Hepatocyte (in vitro differentiated cells): ENCODE data around the gene ZNF469. TPM values are rescaled to one million over a fixed set of nuclear protein-coding genes. Genes with fewer than 3 reads are reported as not detected.

Experiments used
- DNase-seq: peaks from one replicate; pipeline ENCODE4 v3.0.0-alpha.2; 2016; ENCODE audit warnings: low spot score
- H2AFZ ChIP-seq: fragments of 200-600 bp; sonication (generic); 2 replicates; pipeline ENCODE4 v1.6.0; 2016; ENCODE audit warnings: antibody characterized with exemption, mild to moderate bottlenecking
- H3K27ac ChIP-seq: fragments of 200-600 bp; sonication (generic); 2 replicates; pipeline ENCODE4 v1.5.1; 2016; ENCODE audit warnings: mild to moderate bottlenecking
- H3K27me3 ChIP-seq: fragments of 200-600 bp; sonication (generic); 2 replicates; pipeline ENCODE4 v1.6.1; 2016
- H3K36me3 ChIP-seq: fragments of 200-600 bp; sonication (generic); replicated peaks from 2 replicates; pipeline ENCODE4 v1.5.1; 2016; ENCODE audit warnings: low read depth; ENCODE audit not compliant: insufficient read depth
- H3K4me1 ChIP-seq: fragments of 200-600 bp; sonication (generic); 2 replicates; pipeline ENCODE4 v1.5.1; 2016; ENCODE audit warnings: mild to moderate bottlenecking, moderate library complexity; ENCODE audit not compliant: insufficient read depth
- H3K4me2 ChIP-seq: fragments of 200-600 bp; sonication (generic); 2 replicates; pipeline ENCODE4 v1.6.0; 2016
- H3K4me3 ChIP-seq: fragments of 200-600 bp; sonication (generic); 2 replicates; pipeline ENCODE4 v1.5.1; 2016; ENCODE audit warnings: mild to moderate bottlenecking
- H3K79me2 ChIP-seq: fragments of 200-600 bp; sonication (generic); 2 replicates; pipeline ENCODE4 v1.6.0; 2017; ENCODE audit warnings: mild to moderate bottlenecking
- H3K9me2 ChIP-seq: fragments of 200-600 bp; sonication (generic); replicated peaks from 2 replicates; pipeline ENCODE4 v1.6.0; 2017; ENCODE audit warnings: mild to moderate bottlenecking; ENCODE audit not compliant: insufficient read depth
- H3K9me3 ChIP-seq: fragments of 200-600 bp; sonication (generic); 2 replicates; pipeline ENCODE4 v1.5.1; 2016; ENCODE audit warnings: low read depth, mild to moderate bottlenecking
- H4K20me1 ChIP-seq: fragments of 200-600 bp; sonication (generic); 2 replicates; pipeline ENCODE4 v1.6.0; 2016; ENCODE audit warnings: mild to moderate bottlenecking; ENCODE audit not compliant: insufficient read depth, poor library complexity, severe bottlenecking
- EZH2 ChIP-seq: fragments of 200-600 bp; sonication (generic); IDR thresholded peaks from 2 replicates; pipeline ENCODE4 v1.6.1; 2016; ENCODE audit warnings: antibody characterized with exemption, mild to moderate bottlenecking, borderline replicate concordance
- EZH2phosphoT487 ChIP-seq: fragments of 200-600 bp; sonication (generic); IDR thresholded peaks from one replicate; pipeline ENCODE4 v1.6.1; 2018; ENCODE audit warnings: antibody characterized with exemption, mild to moderate bottlenecking, low read depth, moderate library complexity; ENCODE audit not compliant: unreplicated experiment, severe bottlenecking
- WGBS: methylation state at CpG from one replicate; pipeline ENCODE4 v1.1.6; 2016; ENCODE audit warnings: low lambda C conversion rate; ENCODE audit errors: missing lambda C conversion rate; 5-methylcytosine and 5-hydroxymethylcytosine counted together
- polyA plus RNA-seq: library from polyadenylated mRNA; unstranded; fragments of >200 nt; fragmentation: Nextera tagmentation; extraction: Ambion mirVana; gene quantifications from 2 replicates; pipeline ENCODE4 v1.2.1, GENCODE V29; 2016
- total RNA-seq: library from RNA; depleted of rRNA; stranded (reverse); fragments of >200 nt; gene quantifications from 2 replicates; pipeline ENCODE4 v1.2.3, GENCODE V29; 2014
- TF ChIP-seq, protein P1 (sequence below): fragments of 200-600 bp; sonication (generic); IDR thresholded peaks from 2 replicates; pipeline ENCODE4 v1.5.1; 2016; ENCODE audit warnings: antibody characterized with exemption, mild to moderate bottlenecking; ENCODE audit not compliant: poor library complexity

The ZNF469 gene
- total and polyA plus RNA-seq, 2 experiments from 2014 or later: 1.0 to 1.3 TPM

DNA sequence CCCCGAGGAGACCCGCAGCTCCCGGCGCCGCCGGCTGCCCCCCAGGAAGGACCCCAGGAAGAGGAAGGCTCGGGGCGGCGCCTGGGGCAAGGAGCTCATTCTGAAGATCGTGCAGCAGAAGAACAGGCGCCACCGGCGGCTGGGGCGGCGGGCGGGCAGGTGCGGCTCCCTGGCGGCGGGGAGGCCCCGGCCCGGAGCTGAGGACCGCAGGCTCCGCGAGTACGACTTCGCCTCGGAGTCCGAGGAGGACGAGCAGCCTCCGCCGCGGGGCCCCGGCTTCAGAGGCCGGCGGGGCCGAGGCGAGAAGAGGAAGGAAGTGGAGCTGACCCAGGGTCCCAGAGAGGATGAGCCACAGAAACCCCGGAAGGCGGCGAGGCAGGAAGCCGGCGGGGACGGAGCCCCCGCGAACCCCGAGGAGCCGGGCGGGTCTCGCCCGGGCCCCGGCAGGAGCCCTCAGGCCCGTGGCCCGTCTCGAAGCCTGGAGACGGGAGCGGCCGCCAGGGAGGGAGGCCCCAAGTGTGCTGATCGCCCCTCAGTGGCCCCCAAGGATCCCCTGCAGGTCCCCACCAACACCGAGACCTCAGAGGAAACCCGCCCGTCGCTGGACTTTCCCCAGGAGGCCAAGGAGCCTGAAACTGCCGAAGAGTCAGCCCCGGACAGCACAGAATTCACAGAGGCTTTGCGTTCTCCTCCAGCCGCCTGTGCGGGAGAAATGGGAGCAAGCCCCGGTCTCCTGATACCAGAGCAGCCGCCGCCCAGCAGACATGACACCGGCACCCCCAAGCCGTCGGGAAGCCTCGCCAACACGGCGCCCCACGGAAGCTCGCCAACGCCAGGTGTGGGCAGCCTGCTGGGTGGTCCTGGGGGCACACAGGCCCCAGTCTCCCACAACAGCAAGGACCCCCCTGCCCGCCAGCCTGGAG is 48.0 kb downstream of the ZNF469 start:
- Histone ChIP-seq H2AFZ (no peak overlapping the region), H3K27ac (no peak overlapping the region), H3K9me3 (no peaks in the 10 kb centered on the region), H3K79me2 (no peaks in the 10 kb centered on the region), H4K20me1 (no peaks in the 10 kb centered on the region), H3K4me3 (no peak overlapping the region), H3K27me3 (no peaks in the 10 kb centered on the region), H3K4me1 (no peaks in the 10 kb centered on the region), H3K9me2 (no peaks in the 10 kb centered on the region), H3K4me2 (no peak overlapping the region), H3K36me3 (no peaks in the 10 kb centered on the region)
- WGBS: 96% methylated on average over 33 of the region's 80 CpGs
- DNase-seq: no peak
- TF ChIP-seq, protein P1, sequence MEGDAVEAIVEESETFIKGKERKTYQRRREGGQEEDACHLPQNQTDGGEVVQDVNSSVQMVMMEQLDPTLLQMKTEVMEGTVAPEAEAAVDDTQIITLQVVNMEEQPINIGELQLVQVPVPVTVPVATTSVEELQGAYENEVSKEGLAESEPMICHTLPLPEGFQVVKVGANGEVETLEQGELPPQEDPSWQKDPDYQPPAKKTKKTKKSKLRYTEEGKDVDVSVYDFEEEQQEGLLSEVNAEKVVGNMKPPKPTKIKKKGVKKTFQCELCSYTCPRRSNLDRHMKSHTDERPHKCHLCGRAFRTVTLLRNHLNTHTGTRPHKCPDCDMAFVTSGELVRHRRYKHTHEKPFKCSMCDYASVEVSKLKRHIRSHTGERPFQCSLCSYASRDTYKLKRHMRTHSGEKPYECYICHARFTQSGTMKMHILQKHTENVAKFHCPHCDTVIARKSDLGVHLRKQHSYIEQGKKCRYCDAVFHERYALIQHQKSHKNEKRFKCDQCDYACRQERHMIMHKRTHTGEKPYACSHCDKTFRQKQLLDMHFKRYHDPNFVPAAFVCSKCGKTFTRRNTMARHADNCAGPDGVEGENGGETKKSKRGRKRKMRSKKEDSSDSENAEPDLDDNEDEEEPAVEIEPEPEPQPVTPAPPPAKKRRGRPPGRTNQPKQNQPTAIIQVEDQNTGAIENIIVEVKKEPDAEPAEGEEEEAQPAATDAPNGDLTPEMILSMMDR: no peak
- TF ChIP-seq EZH2phosphoT487 (no peak), EZH2 (no peak)

DNA sequence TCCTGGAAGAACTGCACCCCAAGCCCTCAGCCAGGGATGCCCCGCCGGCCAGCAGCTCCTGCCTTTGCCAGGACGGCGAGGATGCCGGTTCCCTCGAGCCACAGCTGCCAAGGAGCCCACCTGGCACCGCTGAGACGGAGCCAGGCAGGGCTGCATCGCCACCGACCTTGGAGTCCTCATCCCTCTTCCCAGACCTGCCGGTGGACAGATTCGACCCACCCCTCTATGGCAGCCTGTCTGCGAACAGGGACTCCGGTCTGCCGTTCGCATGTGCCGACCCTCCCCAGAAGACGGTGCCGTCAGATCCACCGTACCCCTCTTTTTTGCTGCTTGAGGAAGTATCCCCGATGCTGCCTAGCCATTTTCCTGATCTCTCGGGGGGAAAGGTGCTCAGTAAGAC is 48.9 kb downstream of the ZNF469 start:
- no peaks in the 10 kb centered on the region for H3K9me3 ChIP-seq
- H3K4me1 ChIP-seq: no peaks in the 10 kb centered on the region
- 92% methylated on average over 22 of the region's 22 CpGs for WGBS
- H2AFZ ChIP-seq: no peak overlapping the region
- H3K4me2 ChIP-seq: no peak overlapping the region
- no peak for TF ChIP-seq EZH2
- TF ChIP-seq, protein P1: no peak
- H3K79me2 ChIP-seq: no peaks in the 10 kb centered on the region
- H3K36me3 ChIP-seq: no peaks in the 10 kb centered on the region
- H3K27ac ChIP-seq: no peak overlapping the region
- H3K4me3 ChIP-seq: no peak overlapping the region
- no peaks in the 10 kb centered on the region for H3K27me3 ChIP-seq
- no peaks in the 10 kb centered on the region for H3K9me2 ChIP-seq
- DNase-seq: no peak
- no peaks in the 10 kb centered on the region for H4K20me1 ChIP-seq

DNA sequence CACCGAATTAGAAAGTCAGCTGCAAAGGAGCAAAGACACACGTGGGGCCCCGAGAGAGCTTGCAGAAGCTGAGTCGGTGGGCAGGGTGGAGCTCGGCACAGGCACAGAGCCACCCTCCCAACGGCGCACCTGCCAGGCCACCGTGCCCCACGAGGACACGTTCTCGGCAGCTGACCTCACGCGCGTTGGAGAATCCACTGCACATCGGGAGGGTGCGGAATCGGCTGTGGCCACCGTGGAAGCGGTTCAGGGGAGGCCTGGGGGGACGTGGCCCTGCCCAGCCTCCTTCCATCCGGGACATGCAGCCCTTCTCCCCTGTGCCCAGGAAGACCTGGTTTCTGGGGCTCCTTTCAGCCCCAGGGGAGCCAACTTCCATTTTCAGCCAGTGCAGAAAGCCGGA is 49.4 kb downstream of the ZNF469 start:
- Histone ChIP-seq H3K79me2 (no peaks in the 10 kb centered on the region), H3K9me2 (no peaks in the 10 kb centered on the region), H3K9me3 (no peaks in the 10 kb centered on the region), H3K36me3 (no peaks in the 10 kb centered on the region), H2AFZ (no peak overlapping the region), H3K4me2 (no peak overlapping the region), H3K27me3 (no peaks in the 10 kb centered on the region), H3K4me1 (no peaks in the 10 kb centered on the region), H4K20me1 (no peaks in the 10 kb centered on the region), H3K4me3 (no peak overlapping the region), H3K27ac (no peak overlapping the region)
- no peak for DNase-seq
- TF ChIP-seq, protein P1: no peak
- TF ChIP-seq EZH2 (no peak), EZH2phosphoT487 (no peak)
- 96% methylated on average over 22 of the region's 22 CpGs for WGBS

Other genes with a start within 250 kb of the ZNF469 start
- 3.1 and 4.1 TPM in 2 replicates for gene ZFPM1, start 70.3 kb downstream of the ZNF469 start, total RNA-seq
- 8.3 and 11.9 TPM in 2 replicates for gene ZFPM1, start 70.3 kb downstream of the ZNF469 start, polyA plus RNA-seq
- 8.1 and 16.8 TPM in 2 replicates for gene ZC3H18, start 187.4 kb downstream of the ZNF469 start, total RNA-seq
- 30.7 and 37.1 TPM in 2 replicates for gene ZC3H18, start 187.4 kb downstream of the ZNF469 start, polyA plus RNA-seq